Measurements from ENCODE around the gene PDZD2.

The PDZD2 gene

DNA sequence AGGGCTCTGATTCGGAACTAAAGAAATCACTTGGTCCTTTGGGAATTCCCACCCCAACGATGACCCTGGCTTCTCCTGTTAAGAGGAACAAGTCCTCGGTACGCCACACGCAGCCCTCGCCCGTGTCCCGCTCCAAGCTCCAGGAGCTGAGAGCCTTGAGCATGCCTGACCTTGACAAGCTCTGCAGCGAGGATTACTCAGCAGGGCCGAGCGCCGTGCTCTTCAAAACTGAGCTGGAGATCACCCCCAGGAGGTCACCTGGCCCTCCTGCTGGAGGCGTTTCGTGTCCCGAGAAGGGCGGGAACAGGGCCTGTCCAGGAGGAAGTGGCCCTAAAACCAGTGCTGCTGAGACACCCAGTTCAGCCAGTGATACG, 451.8 kb downstream of the PDZD2 start:
- DNase-seq (ENCODE audit: low read depth), result no peak
- TF ChIP-seq, protein P1, sequence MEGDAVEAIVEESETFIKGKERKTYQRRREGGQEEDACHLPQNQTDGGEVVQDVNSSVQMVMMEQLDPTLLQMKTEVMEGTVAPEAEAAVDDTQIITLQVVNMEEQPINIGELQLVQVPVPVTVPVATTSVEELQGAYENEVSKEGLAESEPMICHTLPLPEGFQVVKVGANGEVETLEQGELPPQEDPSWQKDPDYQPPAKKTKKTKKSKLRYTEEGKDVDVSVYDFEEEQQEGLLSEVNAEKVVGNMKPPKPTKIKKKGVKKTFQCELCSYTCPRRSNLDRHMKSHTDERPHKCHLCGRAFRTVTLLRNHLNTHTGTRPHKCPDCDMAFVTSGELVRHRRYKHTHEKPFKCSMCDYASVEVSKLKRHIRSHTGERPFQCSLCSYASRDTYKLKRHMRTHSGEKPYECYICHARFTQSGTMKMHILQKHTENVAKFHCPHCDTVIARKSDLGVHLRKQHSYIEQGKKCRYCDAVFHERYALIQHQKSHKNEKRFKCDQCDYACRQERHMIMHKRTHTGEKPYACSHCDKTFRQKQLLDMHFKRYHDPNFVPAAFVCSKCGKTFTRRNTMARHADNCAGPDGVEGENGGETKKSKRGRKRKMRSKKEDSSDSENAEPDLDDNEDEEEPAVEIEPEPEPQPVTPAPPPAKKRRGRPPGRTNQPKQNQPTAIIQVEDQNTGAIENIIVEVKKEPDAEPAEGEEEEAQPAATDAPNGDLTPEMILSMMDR (IDR thresholded peaks at IDR 0.05; ENCODE audit: control insufficient read depth, extremely low read depth, insufficient read depth), result no peak
- no peak overlapping the region for H3K4me3 ChIP-seq (ENCODE audit: low read depth, low read length)

DNA sequence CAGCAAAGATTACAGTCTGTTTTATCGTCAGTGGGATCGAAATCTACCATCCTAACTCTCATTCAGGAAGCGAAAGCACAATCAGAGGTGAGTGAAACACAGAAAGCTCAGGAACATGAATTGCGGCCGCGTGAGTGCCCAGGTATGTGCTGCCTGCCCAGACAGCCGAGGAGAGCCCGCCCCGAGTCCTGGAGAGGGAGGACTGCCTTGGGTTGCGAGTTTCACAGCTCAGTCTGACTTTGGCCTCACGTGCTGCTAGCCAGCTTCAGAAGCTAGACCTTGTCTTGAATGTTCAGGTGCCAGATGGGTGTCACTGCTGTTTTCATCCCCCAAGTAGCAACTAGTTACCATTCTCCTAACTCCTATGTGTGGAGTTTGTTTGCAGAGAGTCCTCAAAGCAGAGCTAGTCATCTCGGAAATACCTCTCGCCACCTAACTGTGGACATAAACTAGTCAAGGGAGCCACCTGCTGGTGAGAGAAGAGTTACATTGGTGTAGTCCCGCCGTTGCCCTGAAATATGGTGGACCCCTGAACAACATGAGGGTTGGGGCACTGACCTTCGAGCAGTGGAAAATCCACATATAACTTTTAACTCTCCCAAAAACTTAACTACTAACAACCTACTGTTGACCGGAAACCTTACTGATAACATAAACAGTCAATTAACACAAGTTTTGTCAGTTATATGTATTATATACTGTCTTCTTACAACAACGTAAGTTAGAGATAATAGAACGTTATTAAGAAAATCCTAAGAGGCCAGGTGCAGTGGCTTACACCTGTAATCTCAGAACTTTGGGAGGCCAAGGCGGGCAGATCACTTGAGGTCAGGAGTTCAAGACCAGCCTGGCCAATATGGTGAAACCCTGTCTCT, 454.2 kb downstream of the PDZD2 start:
- no peak overlapping the region for H3K4me3 ChIP-seq (ENCODE audit: low read depth, low read length)
- TF ChIP-seq, protein P1 (IDR thresholded peaks at IDR 0.05; ENCODE audit: control insufficient read depth, extremely low read depth, insufficient read depth), result peak; percentile 92
- peak; percentile 63 for DNase-seq (ENCODE audit: low read depth)

DNA sequence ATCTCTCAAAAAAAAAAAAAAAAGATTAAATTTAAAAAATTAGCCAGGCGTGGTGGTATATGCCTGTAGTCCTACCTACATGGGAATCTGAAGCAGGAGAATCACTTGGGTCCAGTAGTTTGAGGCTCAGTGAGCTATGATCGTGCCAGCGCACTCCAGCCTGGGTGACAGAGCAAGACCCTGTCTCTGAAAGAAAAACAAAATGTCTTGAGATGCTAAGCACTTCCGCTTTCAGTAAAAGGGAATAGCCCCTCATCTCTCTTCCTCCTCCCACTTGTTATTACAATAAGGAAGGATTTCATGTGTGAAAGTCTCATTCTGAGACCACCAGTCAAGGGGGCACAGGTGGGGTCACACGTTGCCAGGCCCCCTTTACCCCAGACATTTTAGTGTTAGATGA, 455.8 kb downstream of the PDZD2 start:
- TF ChIP-seq, protein P1 (IDR thresholded peaks at IDR 0.05; ENCODE audit: control insufficient read depth, extremely low read depth, insufficient read depth), result no peak
- DNase-seq (ENCODE audit: low read depth), result no peak
- H3K4me3 ChIP-seq (ENCODE audit: low read depth, low read length), result no peak overlapping the region

DNA sequence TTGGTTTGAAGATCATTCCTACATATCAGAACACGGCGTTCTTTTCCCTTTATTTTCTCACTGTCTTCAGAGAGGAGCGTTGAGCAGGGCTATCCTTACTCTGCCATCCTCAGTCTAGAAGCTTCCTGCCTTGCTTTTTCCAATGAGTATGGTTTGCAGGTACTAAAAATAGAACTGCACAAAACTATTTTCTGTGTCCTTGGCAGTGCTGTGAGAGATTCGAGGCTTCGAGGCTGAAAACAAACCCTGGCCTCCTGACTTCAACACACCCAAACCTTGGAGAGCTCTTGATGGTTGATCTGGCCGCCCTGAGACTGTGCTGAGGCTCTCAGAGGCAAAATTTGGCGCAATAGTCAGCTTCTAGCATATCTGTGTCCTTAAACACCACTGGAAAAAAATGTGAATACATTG, 456.3 kb downstream of the PDZD2 start:
- H3K4me3 ChIP-seq (ENCODE audit: low read depth, low read length), result no peak overlapping the region
- no peak for DNase-seq (ENCODE audit: low read depth)
- TF ChIP-seq, protein P1 (IDR thresholded peaks at IDR 0.05; ENCODE audit: control insufficient read depth, extremely low read depth, insufficient read depth), result no peak

DNA sequence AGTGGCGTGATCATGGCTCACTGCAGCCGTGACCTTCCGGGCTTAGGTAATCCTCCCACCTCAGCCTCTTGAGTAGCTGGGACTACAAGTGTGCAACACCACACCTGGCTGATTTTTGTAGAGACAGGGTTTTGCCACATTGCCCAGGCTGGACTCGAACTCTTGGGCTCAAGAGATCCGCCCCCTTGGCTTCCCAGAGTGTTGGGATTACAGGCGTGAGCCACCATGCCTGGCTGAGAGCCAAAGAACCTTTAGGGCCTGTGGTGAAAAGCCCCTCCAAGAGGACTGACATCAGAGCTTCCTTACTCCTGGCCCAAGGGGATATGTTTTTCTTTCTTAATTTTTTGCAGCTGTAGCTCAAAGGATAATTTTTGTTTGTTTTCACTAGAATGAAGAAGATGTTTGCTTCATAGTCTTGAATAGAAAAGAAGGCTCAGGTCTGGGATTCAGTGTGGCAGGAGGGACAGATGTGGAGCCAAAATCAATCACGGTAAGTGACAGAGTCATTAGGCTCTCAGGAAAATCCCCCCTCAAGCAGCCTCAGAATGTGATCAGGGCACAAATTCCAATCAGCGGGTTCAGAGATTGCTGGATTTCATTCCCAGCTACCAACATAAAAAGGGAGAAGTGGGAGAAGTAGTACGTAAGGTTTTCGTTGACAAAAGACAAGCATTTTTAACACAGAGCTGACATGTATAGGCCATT, 458.1 kb downstream of the PDZD2 start:
- DNase-seq (ENCODE audit: low read depth), result no peak

DNA sequence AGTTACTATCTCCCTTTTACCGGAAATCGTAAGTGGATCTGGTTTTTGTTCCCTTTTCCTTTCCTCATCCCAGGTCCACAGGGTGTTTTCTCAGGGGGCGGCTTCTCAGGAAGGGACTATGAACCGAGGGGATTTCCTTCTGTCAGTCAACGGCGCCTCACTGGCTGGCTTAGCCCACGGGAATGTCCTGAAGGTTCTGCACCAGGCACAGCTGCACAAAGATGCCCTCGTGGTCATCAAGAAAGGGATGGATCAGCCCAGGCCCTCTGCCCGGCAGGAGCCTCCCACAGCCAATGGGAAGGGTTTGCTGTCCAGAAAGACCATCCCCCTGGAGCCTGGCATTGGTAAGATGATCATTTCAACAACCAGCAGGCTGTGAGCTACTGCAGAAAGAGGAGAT, 459.4 kb downstream of the PDZD2 start:
- DNase-seq (ENCODE audit: low read depth), result no peak
- no peak overlapping the region for H3K4me3 ChIP-seq (ENCODE audit: low read depth, low read length)
- TF ChIP-seq, protein P1 (IDR thresholded peaks at IDR 0.05; ENCODE audit: control insufficient read depth, extremely low read depth, insufficient read depth), result no peak

More for the DNA sequence above, 458.1 kb downstream of the PDZD2 start:
- no peak overlapping the region for H3K4me3 ChIP-seq (ENCODE audit: low read depth, low read length)
- TF ChIP-seq, protein P1 (IDR thresholded peaks at IDR 0.05; ENCODE audit: control insufficient read depth, extremely low read depth, insufficient read depth), result no peak
